ENCODE data around the gene NOS1AP.

Gene NOS1AP

GRCh38 chr1:162090378-162090777 is 20.9 kb downstream of the NOS1AP start:
- DNase-seq = no peak

- no peak for DNase-seq
Observed at GRCh38 chr1:162091681-162092524, 22.4 kb downstream of the NOS1AP start.

- DNase-seq = no peak
Observed at GRCh38 chr1:162093095-162093494, 23.6 kb downstream of the NOS1AP start.

- DNase-seq = no peak
Observed at GRCh38 chr1:162094271-162094670, 24.8 kb downstream of the NOS1AP start.

- no peak for DNase-seq
Observed at GRCh38 chr1:162094723-162095122, 25.2 kb downstream of the NOS1AP start.

- no peak for DNase-seq
Observed at GRCh38 chr1:162107911-162108310, 38.4 kb downstream of the NOS1AP start.

GRCh38 chr1:162108426-162108825 is 38.9 kb downstream of the NOS1AP start:
- no peak for DNase-seq

GRCh38 chr1:162110910-162111309 is 41.4 kb downstream of the NOS1AP start:
- DNase-seq = no peak

- no peak for DNase-seq
Observed at GRCh38 chr1:162111572-162111971, 42.1 kb downstream of the NOS1AP start.

- no peak for DNase-seq
Observed at GRCh38 chr1:162113419-162113818, 43.9 kb downstream of the NOS1AP start.

- no peak for DNase-seq
Observed at GRCh38 chr1:162117039-162117774, 47.7 kb downstream of the NOS1AP start.

GRCh38 chr1:162118063-162118462 is 48.6 kb downstream of the NOS1AP start:
- DNase-seq = no peak

- DNase-seq = no peak
Observed at GRCh38 chr1:162128693-162129356, 59.3 kb downstream of the NOS1AP start.

GRCh38 chr1:162130308-162130707 is 60.8 kb downstream of the NOS1AP start:
- DNase-seq = no peak

- DNase-seq = no peak
Observed at GRCh38 chr1:162131400-162132321, 62.2 kb downstream of the NOS1AP start.

- no peak for DNase-seq
Observed at GRCh38 chr1:162133566-162133965, 64.1 kb downstream of the NOS1AP start.

GRCh38 chr1:162134646-162135045 is 65.2 kb downstream of the NOS1AP start:
- no peak for DNase-seq

- DNase-seq = no peak
Observed at GRCh38 chr1:162135271-162135775, 65.8 kb downstream of the NOS1AP start.

GRCh38 chr1:162136760-162137159 is 67.3 kb downstream of the NOS1AP start:
- no peak for DNase-seq

- no peak for DNase-seq
Observed at GRCh38 chr1:162137179-162137960, 67.9 kb downstream of the NOS1AP start.

- no peak for DNase-seq
Observed at GRCh38 chr1:162138112-162138511, 68.6 kb downstream of the NOS1AP start.

All from left hindlimb (tissue), 1 donor.